Measurements from ENCODE around the gene BNC2. TPM values are rescaled to one million over a fixed set of nuclear protein-coding genes. Genes with fewer than 3 reads are reported as not detected.

BNC2 gene, protein sequence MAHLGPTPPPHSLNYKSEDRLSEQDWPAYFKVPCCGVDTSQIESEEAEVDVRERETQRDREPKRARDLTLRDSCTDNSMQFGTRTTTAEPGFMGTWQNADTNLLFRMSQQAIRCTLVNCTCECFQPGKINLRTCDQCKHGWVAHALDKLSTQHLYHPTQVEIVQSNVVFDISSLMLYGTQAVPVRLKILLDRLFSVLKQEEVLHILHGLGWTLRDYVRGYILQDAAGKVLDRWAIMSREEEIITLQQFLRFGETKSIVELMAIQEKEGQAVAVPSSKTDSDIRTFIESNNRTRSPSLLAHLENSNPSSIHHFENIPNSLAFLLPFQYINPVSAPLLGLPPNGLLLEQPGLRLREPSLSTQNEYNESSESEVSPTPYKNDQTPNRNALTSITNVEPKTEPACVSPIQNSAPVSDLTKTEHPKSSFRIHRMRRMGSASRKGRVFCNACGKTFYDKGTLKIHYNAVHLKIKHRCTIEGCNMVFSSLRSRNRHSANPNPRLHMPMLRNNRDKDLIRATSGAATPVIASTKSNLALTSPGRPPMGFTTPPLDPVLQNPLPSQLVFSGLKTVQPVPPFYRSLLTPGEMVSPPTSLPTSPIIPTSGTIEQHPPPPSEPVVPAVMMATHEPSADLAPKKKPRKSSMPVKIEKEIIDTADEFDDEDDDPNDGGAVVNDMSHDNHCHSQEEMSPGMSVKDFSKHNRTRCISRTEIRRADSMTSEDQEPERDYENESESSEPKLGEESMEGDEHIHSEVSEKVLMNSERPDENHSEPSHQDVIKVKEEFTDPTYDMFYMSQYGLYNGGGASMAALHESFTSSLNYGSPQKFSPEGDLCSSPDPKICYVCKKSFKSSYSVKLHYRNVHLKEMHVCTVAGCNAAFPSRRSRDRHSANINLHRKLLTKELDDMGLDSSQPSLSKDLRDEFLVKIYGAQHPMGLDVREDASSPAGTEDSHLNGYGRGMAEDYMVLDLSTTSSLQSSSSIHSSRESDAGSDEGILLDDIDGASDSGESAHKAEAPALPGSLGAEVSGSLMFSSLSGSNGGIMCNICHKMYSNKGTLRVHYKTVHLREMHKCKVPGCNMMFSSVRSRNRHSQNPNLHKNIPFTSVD
- total RNA-seq = 1 to 10 TPM in 1 of 2 donors, under 1 TPM in 1; 0.99 to 1.8 TPM

- intact Hi-C loops (cut with DNase I) = no loop called here
- DNase-seq (peak in 2 of 4 donors; percentile 17 to 36), ATAC-seq (peak; percentile 30)
- TF ChIP-seq, protein P1, sequence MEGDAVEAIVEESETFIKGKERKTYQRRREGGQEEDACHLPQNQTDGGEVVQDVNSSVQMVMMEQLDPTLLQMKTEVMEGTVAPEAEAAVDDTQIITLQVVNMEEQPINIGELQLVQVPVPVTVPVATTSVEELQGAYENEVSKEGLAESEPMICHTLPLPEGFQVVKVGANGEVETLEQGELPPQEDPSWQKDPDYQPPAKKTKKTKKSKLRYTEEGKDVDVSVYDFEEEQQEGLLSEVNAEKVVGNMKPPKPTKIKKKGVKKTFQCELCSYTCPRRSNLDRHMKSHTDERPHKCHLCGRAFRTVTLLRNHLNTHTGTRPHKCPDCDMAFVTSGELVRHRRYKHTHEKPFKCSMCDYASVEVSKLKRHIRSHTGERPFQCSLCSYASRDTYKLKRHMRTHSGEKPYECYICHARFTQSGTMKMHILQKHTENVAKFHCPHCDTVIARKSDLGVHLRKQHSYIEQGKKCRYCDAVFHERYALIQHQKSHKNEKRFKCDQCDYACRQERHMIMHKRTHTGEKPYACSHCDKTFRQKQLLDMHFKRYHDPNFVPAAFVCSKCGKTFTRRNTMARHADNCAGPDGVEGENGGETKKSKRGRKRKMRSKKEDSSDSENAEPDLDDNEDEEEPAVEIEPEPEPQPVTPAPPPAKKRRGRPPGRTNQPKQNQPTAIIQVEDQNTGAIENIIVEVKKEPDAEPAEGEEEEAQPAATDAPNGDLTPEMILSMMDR (IDR thresholded peaks at IDR 0.05) = no peak
- TF ChIP-seq POLR2A (IDR thresholded peaks at IDR 0.05) = peak in 1 of 3 donors; percentile 12
- Histone ChIP-seq H3K27me3 (peaks cover 0 to 6% of the 10 kb centered on the region in 2 donors), H3K9me3 (no peaks in the 10 kb centered on the region), H3K4me3 (peak within 1 kb of the TSS; percentile 16 to 30), H3K36me3 (replicated peaks in 1 of 2; ENCODE audit: insufficient read depth in 1 of 2, low read depth in 2 of 2) (no peaks in the 10 kb centered on the region), H3K4me1 (peaks cover 23% of the 10 kb centered on the region), H3K27ac (peak within 1 kb of the TSS in 2 of 4 donors; percentile 25 to 66)
- 1 to 2% methylated on average over 25 to 56 of the region's 58 CpGs for WGBS, 2 donors
Observed at GRCh38 chr9:16870596-16871335, at the start of gene BNC2. Gene BNC2 (minus strand): TSS chr9:16870670. CDS start chr9:16870648, 22 bp downstream.

DNA sequence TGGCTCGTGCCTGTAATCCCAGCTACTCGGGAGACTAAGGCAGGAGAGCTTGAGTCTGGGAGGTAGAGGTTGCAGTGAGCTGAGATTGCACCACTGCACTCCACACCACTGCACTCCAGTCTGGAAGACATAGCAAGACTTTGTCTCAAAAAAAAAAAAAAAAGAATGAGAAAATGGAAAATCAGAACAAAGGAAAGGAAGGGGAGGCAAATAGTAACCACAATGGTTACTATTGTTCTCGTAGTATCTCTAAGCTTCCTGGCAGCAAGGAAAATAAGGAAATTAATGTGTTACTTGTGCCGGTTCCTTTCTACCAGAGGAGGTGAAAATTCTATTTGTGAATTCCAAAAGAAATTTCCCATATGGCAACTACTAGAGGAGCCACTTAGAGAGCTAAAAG, 48.5 kb upstream of the BNC2 start:
- DNase-seq (no peak), ATAC-seq (no peak)
- 42 to 51% methylated on average over 4 of the region's 4 CpGs for WGBS, 2 donors
- Histone ChIP-seq H3K27ac (no peak overlapping the region), H3K4me3 (no peak overlapping the region), H3K4me1 (no peaks in the 10 kb centered on the region), H3K9me3 (no peaks in the 10 kb centered on the region), H3K36me3 (replicated peaks in 1 of 2; ENCODE audit: insufficient read depth in 1 of 2, low read depth in 2 of 2) (no peaks in the 10 kb centered on the region), H3K27me3 (no peaks in the 10 kb centered on the region)
- intact Hi-C loops (cut with DNase I) = no loop called here
- TF ChIP-seq, protein P1 (IDR thresholded peaks at IDR 0.05) = no peak
- TF ChIP-seq POLR2A (IDR thresholded peaks at IDR 0.05) = no peak

- 83 to 90% methylated on average over 5 to 6 of the region's 6 CpGs for WGBS, 2 donors
Observed at GRCh38 chr9:16915126-16915831, 44.8 kb upstream of the BNC2 start.

More at GRCh38 chr9:16915126-16915831, 44.8 kb upstream of the BNC2 start:
- no peaks in the 10 kb centered on the region for H3K4me1 ChIP-seq
- intact Hi-C loops (cut with DNase I) = no loop called here
- no peaks in the 10 kb centered on the region for H3K27me3 ChIP-seq
- no peak for TF ChIP-seq POLR2A (IDR thresholded peaks at IDR 0.05)
- TF ChIP-seq, protein P1 (IDR thresholded peaks at IDR 0.05) = no peak
- no peak for DNase-seq
- no peak overlapping the region for H3K4me3 ChIP-seq
- no peaks in the 10 kb centered on the region for H3K9me3 ChIP-seq
- no peak overlapping the region for H3K27ac ChIP-seq
- ATAC-seq = no peak
- no peaks in the 10 kb centered on the region for H3K36me3 ChIP-seq (replicated peaks in 1 of 2; ENCODE audit: insufficient read depth in 1 of 2, low read depth in 2 of 2)
